Stimulated activated CD8-positive, alpha-beta memory T cell treated with anti-CD3 and anti-CD28 coated beads, Interleukin-2, amount 100 ng/mL, for 1 hour (primary cell): ENCODE data around the gene SARS1.
"Not testable (repeated sequence)": the region's sequence is repeated elsewhere in the genome, so short reads cannot be mapped to it uniquely, and the experiment has no call there.

Experiments
- DNase-seq, 2 donors: peaks; one replicate each; pipeline ENCODE4 v3.0.0-alpha.2; 2020; ENCODE audit warnings: low read depth in 2 of 2

SARS1 gene, protein sequence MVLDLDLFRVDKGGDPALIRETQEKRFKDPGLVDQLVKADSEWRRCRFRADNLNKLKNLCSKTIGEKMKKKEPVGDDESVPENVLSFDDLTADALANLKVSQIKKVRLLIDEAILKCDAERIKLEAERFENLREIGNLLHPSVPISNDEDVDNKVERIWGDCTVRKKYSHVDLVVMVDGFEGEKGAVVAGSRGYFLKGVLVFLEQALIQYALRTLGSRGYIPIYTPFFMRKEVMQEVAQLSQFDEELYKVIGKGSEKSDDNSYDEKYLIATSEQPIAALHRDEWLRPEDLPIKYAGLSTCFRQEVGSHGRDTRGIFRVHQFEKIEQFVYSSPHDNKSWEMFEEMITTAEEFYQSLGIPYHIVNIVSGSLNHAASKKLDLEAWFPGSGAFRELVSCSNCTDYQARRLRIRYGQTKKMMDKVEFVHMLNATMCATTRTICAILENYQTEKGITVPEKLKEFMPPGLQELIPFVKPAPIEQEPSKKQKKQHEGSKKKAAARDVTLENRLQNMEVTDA

DNA sequence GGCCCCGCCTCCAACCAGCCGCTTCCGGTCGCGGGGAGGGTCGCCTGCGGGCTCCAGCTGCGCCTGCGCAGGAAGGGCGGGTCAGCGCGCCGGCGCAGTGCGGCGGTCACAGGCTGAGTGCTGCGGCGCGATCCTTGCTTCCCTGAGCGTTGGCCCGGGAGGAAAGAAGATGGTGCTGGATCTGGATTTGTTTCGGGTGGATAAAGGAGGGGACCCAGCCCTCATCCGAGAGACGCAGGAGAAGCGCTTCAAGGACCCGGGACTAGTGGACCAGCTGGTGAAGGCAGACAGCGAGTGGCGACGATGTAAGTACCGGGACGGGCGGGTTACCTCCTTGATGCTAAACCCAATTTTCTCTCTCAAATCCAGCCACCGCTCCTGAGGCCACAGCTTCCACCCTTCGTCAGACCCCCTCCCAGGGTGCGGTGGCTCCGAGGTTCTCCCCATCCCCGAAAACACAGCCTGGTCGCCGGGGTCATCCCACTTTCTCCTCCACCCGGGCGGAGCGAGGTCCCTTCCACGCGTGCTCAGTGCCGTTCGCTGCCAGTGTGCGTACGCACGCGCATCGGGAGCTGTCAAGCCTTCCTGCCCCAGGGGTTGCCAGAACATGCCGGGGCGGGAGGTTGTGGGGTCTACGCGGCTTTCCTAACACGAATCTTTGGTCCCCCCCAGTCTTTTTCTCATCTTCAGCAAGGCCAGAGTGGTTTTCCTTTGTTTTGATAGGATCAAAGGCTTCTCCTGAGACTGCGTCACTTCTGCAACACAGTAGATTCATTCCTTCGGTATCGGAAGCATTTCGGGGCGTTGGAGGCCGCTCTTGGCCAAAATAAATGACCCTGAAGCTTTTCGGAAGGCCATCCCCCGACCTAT lies at the start of gene SARS1:
TSS of gene SARS1 (plus strand) at position 95 of the 870 bp plus-strand sequence. CDS start at position 170, 75 bp downstream.
- DNase-seq, result peak; percentile 71 to 78

DNA sequence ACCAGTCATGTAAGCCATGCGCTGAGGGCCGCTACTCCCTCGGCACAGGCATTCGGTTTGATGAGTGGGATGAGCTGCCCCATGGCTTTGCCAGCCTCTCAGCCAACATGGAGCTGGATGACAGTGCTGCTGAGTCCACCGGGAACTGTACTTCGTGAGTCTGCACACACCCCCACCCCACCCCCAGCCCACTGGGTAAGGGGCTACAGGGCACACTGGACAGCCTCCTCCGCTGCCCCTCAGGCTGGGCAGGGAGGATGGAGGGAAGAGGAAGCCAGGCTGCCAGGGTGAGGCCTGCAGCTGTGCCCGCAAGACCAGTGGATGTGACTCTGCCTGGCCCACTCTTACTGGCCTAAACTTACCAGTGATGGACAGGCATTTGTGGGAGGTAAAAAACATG lies 49.2 kb upstream of the SARS1 start:
- no peak for DNase-seq

DNA sequence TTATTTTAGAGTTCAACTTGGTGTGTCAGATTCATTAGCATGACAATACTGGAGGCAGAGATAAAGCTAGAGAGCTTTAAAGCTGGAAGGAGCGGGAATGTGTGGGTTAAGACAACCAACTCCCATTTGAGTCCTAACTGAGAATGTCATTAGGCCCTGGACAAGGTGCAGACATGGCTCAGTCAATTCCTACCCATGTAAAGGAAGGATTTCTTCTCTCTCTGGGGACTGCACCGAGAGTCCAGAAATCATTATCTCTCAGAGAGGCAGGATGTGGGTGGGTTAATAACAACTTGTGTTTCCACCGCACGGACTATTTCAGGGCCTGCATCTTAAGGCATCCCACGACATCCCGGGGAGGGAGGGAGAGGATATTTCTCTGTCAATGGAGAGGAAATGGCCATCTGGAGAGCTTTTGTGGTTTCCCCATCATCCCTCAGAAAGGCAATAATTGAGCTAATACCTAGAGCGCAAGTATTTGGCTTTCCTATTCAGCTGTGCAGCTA lies 46.7 kb upstream of the SARS1 start:
- DNase-seq, result no peak

DNA sequence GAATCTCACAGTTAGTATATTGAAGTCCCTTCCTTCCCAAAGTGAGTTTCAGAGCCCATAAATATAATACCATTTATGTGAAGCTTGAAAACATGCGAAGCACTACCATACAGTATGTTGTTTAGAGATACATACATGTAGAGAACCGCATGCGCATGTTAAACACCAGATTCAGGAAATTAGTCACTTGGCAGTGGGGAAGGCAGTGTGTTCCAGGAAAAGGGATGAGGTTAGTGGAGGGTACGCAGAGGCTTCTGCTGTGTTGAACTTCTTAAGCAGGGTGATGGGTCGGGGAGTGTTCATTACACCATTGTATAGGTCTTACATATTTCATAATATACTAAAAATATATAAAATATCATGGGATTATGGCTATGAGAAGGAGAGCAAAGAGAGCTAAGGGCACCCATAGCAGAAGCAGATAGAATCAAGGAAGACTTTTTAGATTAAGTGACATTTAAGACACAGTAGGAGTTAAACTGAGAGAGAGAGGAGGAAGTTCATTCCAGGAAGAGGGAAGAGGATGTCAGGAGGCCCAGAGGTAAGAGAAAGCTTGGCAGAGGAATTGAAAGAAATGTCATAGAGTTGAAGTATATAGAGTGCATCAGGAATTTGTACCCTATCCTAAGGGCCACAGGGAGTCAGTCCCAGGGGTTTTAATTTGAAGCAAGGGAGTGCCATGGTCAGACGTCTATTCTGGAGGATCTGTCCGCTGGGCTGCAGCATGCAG lies 43.5 kb upstream of the SARS1 start:
- DNase-seq, result no peak

DNA sequence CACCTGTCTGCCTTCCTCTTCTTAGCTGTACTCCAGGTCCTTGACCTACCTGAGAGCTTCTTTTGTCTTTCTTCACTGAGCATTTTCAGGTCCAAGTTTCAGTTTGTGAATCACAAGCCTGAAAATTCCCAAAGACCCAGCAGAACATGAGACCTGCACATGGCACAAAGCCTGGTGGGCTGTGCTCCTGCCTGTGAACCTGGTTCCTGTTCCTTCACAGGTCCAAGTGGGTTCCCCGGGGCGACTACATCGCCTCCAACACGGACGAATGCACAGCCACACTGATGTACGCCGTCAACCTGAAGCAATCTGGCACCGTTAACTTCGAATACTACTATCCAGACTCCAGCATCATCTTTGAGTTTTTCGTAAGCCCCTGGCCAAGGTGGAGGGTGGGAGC lies 42.1 kb upstream of the SARS1 start:
- no peak for DNase-seq

DNA sequence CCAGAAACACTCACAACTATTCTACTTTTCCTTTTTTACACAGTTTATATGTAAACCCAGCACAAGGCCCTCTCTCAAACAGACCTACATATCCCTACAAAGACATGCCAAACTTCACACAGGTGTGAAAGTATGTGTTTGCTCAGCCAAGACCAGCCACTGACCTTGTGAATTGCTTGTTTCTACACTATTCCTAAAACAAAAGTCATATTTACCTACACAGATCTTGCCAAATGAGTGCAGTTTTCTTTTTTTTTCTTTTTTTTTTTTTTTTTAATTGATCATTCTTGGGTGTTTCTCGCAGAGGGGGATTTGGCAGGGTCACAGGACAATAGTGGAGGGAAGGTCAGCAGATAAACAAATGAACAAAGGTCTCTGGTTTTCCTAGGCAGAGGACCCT lies 37.4 kb upstream of the SARS1 start:
- not testable (repeated sequence) for DNase-seq

DNA sequence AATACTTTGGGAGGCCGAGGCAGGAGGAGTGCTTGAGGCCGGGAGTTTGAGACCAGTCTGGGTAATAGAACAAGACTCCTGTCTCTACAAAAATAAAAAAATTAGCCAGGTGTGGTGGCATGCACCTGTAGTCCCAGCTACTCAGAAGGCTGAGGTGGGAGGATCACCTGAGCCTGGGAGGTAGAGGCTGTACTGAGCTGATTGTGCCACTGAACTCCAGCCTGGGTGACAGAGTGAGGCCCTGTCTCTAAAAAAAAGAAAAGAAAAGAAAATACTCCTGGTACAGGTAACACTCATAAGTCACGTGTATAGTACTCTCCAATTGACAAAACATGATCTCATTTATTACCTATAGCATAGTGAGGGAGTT lies 33.0 kb upstream of the SARS1 start:
- DNase-seq, result not testable (repeated sequence)

DNA sequence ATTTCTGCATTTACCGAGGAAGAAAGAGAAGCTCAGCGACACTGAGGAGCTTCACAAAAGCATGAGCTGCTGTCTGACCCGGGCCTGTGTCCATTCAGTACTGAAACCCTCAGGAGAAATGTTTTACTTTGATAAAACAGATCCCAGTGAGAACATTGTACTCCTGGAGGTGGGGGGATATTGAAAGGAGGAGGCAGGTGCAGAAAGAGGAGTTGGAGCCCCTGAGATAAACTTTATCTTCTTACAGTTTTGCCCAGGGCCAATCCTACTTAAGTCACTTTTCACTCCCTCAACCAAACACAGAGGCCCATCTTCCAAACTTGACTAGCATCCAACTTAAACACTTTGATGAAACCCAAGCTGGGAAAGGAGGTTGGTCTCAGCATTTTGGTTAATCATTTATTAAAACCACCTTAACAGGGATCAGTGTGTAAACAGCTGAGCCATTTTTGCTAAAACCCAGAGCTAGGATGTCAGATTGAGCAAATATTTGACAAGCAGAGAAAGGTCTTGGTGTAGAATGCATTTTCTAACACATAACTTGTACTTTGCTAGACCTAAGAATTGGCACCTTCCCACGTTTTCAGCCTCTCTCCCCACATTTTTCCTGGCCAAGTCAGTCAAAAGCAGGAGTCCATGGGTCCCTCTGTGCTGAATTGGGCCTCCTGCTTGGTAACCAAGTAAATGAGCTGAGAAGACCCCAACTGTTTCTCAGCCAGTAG lies 32.5 kb upstream of the SARS1 start:
- DNase-seq, result no peak

DNA sequence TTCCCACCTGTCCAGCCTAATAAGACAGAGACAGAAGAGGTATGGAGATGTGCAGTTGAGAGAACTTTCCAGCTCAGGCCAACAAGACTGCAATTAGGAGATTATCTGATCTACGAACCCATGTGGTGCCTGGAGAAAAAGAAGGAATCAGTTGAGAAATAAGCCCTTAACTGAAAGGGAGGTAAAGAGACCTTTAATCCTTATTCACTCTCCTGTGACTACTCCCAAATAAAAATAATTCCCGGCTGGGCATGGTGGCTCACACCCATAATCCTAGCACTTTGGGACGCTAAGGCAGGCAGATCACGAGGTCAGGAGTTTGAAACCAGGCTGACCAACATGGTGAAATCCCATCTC lies 31.9 kb upstream of the SARS1 start:
- DNase-seq, result no peak

DNA sequence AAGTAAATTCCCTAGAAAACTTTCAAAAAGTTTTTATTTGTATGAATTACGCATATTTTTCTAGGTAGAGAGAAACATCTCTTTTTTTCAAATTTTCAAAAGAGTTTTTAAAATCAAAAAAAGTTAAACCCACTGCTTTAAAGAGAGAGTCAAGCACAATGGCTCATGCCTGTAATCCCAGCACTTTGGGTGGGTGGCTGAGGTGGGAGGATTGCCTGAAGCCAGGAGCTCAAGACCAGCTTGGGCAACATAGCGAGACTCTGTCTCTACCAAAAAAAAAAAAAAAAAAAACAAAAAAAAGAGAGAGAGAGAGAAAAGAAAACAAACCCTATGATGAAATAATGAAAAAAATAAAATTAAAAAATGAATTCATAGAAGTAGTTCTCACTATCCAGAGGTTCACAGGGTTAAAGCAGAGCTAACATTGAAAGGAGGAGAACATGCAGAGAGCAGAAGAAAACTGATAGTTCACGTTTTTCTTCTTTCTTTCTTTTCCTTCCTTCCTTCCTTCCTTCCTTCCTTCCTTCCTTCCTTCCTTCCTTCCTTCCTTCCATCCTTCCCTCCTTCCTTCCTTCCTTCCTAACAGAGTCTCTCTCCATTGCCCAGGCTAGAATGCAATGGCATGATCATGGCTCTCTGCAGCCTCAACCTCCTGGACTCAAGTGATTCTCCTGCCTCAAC lies 30.5 kb upstream of the SARS1 start:
- DNase-seq, result no peak

DNA sequence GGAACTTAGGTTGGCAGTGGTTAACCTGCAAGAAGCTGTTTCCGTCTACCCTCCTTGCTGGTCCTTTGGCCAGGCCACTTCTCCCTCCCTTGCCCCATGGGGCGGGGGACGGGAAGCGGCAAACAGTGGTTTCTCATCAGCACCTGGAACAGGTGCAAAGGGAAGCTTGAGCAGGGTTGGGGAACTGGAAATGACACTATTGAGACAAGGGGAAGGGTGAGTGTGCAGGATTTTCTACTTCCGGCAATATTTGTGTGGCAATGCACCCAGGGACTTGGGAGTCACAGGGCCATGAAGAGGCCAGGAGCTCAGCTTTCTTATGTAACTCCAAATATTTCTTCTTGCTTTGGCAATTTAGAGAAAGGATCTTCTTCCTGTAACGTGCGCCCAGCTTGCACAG lies 29.0 kb upstream of the SARS1 start:
- DNase-seq, result no peak

DNA sequence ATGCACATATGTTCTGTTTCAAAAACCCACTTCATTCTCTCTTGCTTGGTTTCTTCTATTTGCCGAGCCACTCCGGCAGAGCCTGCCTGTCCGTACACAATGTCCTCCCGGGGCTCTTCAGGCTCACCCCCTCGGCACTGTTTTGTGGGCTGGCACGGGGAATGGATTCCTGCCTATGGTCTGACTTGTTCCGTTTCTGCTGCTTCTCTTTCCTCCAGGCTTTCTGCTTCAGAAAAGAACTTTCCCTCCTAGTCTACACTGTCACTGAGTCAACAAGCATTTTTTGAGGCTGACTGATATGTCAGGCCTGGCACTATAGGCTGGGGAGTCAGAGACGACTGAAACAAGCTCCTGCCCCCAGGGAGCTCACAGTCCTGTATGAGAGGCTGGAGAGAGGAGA lies 28.4 kb upstream of the SARS1 start:
- no peak for DNase-seq

DNA sequence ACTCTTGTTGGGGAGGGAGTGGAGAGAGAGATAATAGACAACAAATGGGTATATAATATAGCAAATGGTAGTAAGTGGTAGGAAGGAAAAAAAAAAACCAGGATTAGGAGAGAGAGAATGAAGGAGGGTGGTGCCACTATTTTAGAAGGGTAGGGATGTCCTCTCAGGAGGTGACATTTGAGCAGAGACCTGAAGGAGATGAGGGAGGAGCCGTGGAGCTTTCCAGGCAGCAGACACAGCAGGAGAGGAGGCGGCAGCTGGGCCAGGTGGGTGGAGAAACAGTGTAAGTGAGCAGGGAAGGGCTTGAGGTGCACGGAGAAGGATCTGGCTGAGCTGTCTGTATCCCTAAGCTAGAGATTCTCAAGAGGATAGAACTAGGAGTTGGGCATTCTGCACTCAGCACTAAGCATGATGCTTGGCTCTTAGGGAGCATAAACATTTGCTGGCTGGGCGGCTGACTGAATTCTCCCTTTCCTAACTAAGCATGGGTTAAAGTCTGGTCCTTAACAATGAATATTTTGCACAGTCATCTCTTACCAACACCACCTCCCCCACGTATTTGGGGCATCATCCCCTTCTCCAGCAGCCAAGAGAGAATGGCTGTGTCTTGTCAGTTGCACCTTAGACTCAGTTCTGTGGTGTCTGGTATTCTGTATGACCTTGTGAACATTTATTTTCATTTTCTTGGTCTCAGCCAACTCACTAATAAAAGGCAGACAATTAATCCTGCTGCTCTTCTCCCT lies 27.6 kb upstream of the SARS1 start:
- no peak for DNase-seq

DNA sequence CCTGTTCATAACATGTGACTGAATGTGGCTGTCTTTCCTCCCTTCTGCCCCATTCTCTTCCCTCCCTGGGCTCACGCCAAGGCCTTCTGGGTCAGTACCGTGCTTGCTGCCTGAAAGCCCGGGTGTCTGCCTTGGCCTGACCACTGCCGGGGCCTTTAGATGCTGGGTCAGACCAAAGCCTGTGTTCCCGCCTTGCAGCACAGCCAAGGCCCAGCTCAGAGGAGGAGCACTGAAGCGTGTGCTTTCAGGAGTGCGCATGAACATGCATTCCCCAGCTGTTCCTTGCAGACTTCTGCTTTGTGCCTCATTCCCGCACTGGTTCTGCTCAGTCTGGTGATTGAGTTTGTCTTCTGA lies 27.0 kb upstream of the SARS1 start:
- no peak for DNase-seq

DNA sequence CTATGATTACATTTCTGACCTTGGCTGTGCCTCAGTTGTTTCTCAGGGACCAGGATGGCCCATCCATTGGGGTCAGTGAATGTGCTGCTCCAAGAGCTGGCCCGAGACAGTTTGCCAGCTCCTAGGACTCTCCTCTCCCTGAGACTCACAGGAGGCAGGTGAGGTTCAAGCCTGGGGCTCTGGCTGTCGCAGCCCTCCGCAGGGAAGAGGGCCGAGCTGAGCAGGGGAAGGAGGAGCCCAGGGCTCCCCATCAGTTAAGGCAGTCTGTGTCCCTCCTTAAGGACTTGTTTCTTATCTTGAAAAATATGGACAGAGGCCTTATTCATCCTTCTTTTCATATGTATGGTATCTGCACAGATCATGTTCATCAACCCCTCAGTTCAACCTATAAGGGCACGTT lies 26.6 kb upstream of the SARS1 start:
- no peak for DNase-seq

DNA sequence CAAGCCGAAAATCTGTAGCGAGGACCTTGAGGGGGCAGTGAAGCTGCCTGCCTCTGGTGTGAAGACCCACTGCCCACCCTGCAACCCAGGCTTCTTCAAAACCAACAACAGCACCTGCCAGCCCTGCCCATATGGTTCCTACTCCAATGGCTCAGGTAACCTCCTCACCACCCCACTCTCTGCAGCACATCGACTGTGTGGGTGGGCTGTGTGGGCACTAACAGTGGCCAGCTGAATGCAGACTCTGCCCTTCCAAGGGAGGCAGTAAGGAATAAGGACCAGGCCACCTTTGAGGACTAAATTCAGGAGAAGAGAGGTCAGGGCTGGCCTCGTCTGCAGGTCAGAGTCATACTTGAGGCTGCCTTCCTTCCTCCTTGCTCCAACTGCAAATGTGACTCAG lies 25.5 kb upstream of the SARS1 start:
- no peak for DNase-seq

DNA sequence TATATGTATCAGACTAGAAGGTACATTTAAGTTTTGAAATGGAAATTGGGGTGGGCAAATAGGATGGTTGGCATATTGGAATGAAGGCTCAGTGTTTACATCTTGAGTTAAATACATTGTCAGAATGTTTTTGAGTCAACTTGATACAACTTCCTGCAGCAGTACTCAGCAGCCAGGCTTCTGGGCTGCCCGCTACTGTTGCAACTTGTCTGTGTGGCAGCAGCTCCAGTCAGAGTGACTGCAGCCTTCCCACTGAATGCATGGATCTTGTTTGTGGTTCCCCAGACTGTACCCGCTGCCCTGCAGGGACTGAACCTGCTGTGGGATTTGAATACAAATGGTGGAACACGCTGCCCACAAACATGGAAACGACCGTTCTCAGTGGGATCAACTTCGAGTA lies 24.9 kb upstream of the SARS1 start:
- DNase-seq, result no peak

DNA sequence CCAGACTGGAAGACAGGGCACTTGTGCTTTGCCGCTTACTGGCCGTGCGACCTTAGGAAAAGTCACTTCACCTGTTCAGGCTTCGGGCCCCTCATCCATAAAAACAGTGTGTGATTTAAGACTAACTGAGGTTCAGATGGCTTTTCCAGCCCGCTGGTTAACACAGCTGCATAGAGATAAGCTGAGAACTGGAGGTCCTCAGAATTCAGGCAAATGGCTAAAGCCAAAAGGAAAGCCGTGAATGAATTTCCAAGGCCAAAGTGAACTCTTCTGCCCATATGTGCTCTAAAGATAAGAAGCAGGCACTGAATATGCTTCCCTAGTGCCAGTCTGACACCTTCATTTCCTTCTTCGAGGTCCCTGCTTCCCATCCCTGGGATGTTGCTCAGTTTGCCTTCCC lies 23.5 kb upstream of the SARS1 start:
- no peak for DNase-seq

DNA sequence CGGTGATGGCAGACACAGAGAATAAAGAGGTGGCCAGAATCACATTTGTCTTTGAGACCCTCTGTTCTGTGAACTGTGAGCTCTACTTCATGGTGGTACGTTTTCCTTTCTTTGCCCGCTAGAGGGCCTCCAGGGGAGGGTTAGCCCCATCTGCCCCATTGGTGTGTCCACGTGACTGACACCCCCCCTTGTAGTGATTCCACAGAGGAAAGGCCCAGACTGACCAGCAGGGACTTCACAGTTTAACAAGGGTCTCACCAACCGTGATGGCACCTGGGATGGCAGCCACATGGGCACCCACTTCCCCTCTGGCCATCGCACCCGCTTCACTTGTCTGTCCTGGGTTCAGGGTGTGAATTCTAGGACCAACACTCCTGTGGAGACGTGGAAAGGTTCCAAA lies 22.3 kb upstream of the SARS1 start:
- DNase-seq, result no peak

DNA sequence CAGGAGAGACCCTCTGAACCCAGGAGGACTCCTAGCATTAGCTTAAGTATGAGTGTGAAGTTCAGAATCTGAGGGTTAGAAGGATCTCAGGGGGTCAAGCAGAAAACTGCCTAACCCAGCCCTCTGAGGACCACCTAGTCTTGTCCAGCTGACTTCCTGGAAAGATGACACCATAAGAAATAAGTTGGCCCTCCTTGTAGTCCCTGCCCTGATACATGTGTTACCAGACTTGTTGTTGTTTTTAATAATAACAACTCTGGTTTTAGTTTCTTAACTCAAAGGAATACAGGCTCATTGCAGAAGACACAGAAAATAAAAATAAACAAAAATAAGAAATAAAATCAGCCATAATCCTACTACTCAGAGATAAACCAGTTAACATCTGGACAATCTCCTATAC lies 21.8 kb upstream of the SARS1 start:
- DNase-seq, result no peak
